Measurements from ENCODE around the gene MED9. TPM values are rescaled to one million over a fixed set of nuclear protein-coding genes. Genes with fewer than 3 reads are reported as not detected.

Gene MED9
- total and polyA plus RNA-seq, 7 donors, result 9.7 to 17.9 (median 15.3) TPM

DNA sequence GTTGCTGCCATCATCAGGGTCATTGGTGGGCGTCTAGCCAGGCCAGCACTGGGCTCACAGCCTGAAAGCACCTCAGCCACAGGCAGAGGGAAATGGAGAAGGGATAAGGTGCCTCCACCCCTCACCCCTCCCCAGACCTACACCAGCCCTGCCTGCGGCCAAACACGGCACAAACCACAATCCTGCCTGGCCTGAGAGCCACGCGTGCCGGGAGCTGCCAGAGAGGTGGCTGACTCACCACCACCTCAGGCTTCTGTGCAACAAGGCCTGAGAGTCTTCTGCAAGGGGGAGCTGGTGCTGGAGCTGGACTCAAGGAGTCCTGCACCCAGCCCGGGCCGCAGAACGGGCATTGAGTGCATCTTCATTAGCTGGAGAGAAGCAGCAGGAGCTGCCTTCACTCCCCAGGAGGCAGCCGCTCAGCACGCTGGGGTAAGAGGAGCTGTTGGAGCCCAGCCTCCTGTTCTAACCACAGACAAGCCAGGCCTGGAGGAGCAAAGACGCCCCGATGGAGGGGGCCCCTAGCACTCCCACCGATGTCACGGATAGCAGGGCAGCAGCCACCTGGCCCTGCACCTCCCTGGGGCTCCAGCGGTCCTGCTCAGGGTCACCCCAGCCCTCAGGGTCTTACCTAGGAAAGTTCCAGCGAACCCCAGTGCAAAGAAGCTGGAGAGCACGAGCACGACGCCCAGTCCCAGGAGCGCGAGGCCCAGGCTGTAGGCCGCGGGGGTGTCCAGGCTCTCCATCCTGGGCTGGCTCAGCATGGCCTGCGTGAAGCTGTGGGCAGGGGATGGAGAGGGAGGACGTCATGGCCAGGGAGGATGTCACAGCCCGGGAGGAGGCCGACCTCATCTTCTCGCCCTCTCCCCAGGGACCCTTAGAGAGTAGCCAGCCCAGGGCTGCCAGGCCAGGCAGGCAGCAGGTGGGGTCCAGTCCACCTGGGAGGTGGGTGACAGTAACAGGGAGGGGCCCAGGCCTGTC is 35.4 kb downstream of the MED9 start:
- TF ChIP-seq, protein P1, sequence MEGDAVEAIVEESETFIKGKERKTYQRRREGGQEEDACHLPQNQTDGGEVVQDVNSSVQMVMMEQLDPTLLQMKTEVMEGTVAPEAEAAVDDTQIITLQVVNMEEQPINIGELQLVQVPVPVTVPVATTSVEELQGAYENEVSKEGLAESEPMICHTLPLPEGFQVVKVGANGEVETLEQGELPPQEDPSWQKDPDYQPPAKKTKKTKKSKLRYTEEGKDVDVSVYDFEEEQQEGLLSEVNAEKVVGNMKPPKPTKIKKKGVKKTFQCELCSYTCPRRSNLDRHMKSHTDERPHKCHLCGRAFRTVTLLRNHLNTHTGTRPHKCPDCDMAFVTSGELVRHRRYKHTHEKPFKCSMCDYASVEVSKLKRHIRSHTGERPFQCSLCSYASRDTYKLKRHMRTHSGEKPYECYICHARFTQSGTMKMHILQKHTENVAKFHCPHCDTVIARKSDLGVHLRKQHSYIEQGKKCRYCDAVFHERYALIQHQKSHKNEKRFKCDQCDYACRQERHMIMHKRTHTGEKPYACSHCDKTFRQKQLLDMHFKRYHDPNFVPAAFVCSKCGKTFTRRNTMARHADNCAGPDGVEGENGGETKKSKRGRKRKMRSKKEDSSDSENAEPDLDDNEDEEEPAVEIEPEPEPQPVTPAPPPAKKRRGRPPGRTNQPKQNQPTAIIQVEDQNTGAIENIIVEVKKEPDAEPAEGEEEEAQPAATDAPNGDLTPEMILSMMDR (IDR thresholded peaks at IDR 0.05), result no peak
- TF ChIP-seq EP300 (IDR thresholded peaks at IDR 0.05), result no peak
- no peak for TF ChIP-seq POLR2AphosphoS5 (IDR thresholded peaks at IDR 0.05)
- no peak for TF ChIP-seq POLR2A (IDR thresholded peaks at IDR 0.05)
- H3K4me1 ChIP-seq, result no peaks in the 10 kb centered on the region
- DNase-seq, result no peak
- H3K27me3 ChIP-seq, result no peaks in the 10 kb centered on the region
- WGBS, 2 donors, result 85 to 92% methylated on average over 29 of the region's 29 CpGs
- no peak overlapping the region for H3K27ac ChIP-seq
- H3K36me3 ChIP-seq, result no peaks in the 10 kb centered on the region
- no peaks in the 10 kb centered on the region for H3K9me3 ChIP-seq
- intact Hi-C loops (cut with DNase I), result loop anchor here (5.0 kb wide), 1 partner anchor 55 kb away; no protein-coding TSS in a partner anchor
- no peak overlapping the region for H3K4me3 ChIP-seq

DNA sequence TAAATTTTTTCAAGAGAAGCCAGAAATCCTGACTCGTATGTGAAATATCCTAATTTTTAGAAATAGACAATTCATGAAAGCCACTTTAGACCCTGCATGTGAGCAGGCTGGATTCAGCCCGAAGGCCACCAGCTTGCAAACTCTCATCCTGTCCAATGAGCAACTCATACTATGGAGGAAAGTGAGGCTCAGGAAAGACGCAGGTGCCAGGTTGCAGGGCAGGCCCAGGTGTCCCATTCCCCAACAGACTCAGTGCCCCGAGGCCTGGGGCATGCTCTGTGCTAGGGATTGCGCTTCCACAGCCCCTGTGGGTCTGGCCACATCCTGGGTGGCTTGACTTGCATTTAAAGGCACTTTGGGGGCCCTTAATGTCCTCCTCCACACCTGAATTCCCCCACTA is 36.1 kb downstream of the MED9 start:
- H3K36me3 ChIP-seq, result no peaks in the 10 kb centered on the region
- DNase-seq, result no peak
- intact Hi-C loops (cut with DNase I), result loop anchor here (5.0 kb wide), 1 partner anchor 54 kb away; no protein-coding TSS in a partner anchor
- H3K4me1 ChIP-seq, result peaks cover 0 to under 1% (median 0%) of the 10 kb centered on the region in 4 donors
- no peaks in the 10 kb centered on the region for H3K9me3 ChIP-seq
- no peak overlapping the region for H3K27ac ChIP-seq
- TF ChIP-seq POLR2AphosphoS5 (IDR thresholded peaks at IDR 0.05) (no peak), POLR2A (IDR thresholded peaks at IDR 0.05) (no peak), EP300 (IDR thresholded peaks at IDR 0.05) (no peak)
- TF ChIP-seq, protein P1 (IDR thresholded peaks at IDR 0.05), result no peak
- H3K27me3 ChIP-seq, result no peaks in the 10 kb centered on the region
- 91 to 97% methylated on average over 5 of the region's 5 CpGs for WGBS, 2 donors
- no peak overlapping the region for H3K4me3 ChIP-seq

DNA sequence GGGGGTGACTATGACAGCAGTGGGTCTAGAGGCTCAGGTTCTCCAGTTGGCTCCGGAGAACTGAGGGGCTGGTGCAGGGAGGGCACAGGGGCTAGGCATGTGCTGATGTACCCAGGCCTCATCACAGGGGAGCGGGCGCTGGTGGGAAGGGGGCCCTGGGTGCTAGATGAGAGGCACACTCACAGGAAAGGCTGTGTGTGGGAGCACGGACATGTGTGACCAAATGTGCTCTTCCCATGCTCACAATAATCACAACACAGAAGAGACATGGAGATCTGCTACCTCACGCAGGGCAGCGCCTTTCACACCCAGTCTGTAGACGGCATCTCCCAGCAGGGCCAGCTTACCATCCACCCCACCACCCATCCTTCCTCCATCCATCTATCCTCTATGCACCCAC is 36.8 kb downstream of the MED9 start:
- intact Hi-C loops (cut with DNase I), result loop anchor here (5.0 kb wide), 1 partner anchor 54 kb away; no protein-coding TSS in a partner anchor
- WGBS, 2 donors, result 97% methylated on average over 7 of the region's 7 CpGs
- H3K27me3 ChIP-seq, result no peaks in the 10 kb centered on the region
- DNase-seq, result no peak
- H3K4me3 ChIP-seq, result no peak overlapping the region
- H3K27ac ChIP-seq, result no peak overlapping the region
- H3K9me3 ChIP-seq, result no peaks in the 10 kb centered on the region
- no peaks in the 10 kb centered on the region for H3K36me3 ChIP-seq
- TF ChIP-seq, protein P1 (IDR thresholded peaks at IDR 0.05), result no peak
- no peak for TF ChIP-seq POLR2AphosphoS5 (IDR thresholded peaks at IDR 0.05)
- no peak for TF ChIP-seq EP300 (IDR thresholded peaks at IDR 0.05)
- no peak for TF ChIP-seq POLR2A (IDR thresholded peaks at IDR 0.05)
- H3K4me1 ChIP-seq, result peaks cover 0 to 8% (median 0%) of the 10 kb centered on the region in 4 donors

DNA sequence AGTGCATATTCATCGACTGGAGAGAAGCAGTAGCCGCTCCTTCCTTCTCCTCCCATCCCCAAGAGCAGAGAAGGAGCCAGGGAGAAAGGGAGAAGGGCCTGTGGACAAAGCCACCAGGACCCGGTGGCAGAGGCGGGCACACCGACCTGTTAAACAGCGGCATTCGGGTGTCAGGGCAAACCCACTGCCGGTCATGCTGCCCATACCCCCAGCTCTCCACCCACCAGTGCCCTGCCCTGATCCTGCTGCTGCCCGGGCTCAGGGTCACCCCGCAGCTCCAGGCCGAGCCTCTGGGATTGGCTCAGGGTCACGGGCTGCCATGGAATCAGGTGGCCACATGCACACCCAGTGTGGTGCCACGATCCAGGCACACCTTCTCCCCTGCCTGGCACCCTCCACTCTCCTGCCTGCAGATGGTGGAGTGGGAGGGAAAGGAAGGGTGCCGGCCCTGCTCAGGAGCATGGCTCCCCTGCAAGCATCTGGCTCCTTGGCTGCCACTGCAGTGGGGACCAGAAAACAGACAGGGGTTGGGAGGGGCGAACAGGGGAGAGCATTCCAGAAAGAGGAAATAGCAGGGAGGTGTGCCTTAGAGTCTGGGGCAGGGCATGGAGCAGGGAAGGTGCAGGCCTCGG is 37.7 kb downstream of the MED9 start:
- H3K9me3 ChIP-seq, result no peaks in the 10 kb centered on the region
- H3K4me1 ChIP-seq, result peaks cover 0 to 16% (median 0%) of the 10 kb centered on the region in 4 donors
- WGBS, 2 donors, result 88 to 90% methylated on average over 16 of the region's 16 CpGs
- DNase-seq, result no peak
- no peaks in the 10 kb centered on the region for H3K27me3 ChIP-seq
- intact Hi-C loops (cut with DNase I), result loop anchor here (5.0 kb wide), 1 partner anchor 53 kb away; no protein-coding TSS in a partner anchor
- no peak overlapping the region for H3K27ac ChIP-seq
- H3K4me3 ChIP-seq, result no peak overlapping the region
- no peaks in the 10 kb centered on the region for H3K36me3 ChIP-seq
- TF ChIP-seq POLR2AphosphoS5 (IDR thresholded peaks at IDR 0.05) (no peak), EP300 (IDR thresholded peaks at IDR 0.05) (no peak)
